Activated CD8-positive, alpha-beta T cell treated with anti-CD3 and anti-CD28 coated beads for 36 hours (primary cell): ENCODE measurements around the gene ZNF366. TPM values are rescaled to one million over a fixed set of nuclear protein-coding genes. Genes with fewer than 3 reads are reported as not detected.

ENCODE experiments used
- ATAC-seq: fragments of 200-7000 bp; cut with Tn5 transposase; one replicate; pipeline ENCODE4 v1.10.0; 2021; ENCODE audit warnings: mild to moderate bottlenecking, moderate library complexity
- CTCF ChIA-PET: fragments of 350-600 bp; sonication (Branson Sonifier 250); formaldehyde crosslinking; loops from one replicate; lab custom pipeline; 2021; ENCODE audit warnings: antibody characterized with exemption; lab: Charles Lee
- POLR2A ChIA-PET: fragments of 350-600 bp; sonication (Branson Sonifier 250); formaldehyde crosslinking; loops from one replicate; lab custom pipeline; 2021; ENCODE audit warnings: antibody characterized with exemption; lab: Charles Lee
- DNase-seq: peaks from one replicate; pipeline ENCODE4 v3.0.0-alpha.2; 2020
- H3K27ac Mint-ChIP-seq: one replicate; pipeline ENCODE4 v1.8.0; 2021; ENCODE audit warnings: mild to moderate bottlenecking, mixed read lengths
- H3K27me3 Mint-ChIP-seq: one replicate; pipeline ENCODE4 v1.8.0; 2021; ENCODE audit warnings: mixed read lengths
- H3K36me3 Mint-ChIP-seq: one replicate; pipeline ENCODE4 v1.8.0; 2021; ENCODE audit warnings: low read depth, mixed read lengths
- H3K4me1 Mint-ChIP-seq: one replicate; pipeline ENCODE4 v1.8.0; 2021; ENCODE audit warnings: low read depth, mixed read lengths
- H3K4me3 Mint-ChIP-seq: one replicate; pipeline ENCODE4 v1.8.0; 2021; ENCODE audit warnings: mild to moderate bottlenecking, moderate library complexity, mixed read lengths
- H3K9me3 Mint-ChIP-seq: one replicate; pipeline ENCODE4 v1.8.0; 2021; ENCODE audit warnings: mixed read lengths
- intact Hi-C: fragments of 100-400 bp; cut with micrococcal nuclease; formaldehyde crosslinking; loops from one replicate; pipeline ENCODE4 v1.10.0; 2022
- total RNA-seq, 2 experiments: library from RNA; stranded (reverse); gene quantifications; one replicate each; pipeline ENCODE4 v1.2.3, GENCODE V29; 2021
- TF ChIP-seq, protein P1 (sequence below): fragments of 200-600 bp; IDR thresholded peaks from one replicate; pipeline ENCODE4 v1.8.0; 2022; ENCODE audit warnings: antibody characterized with exemption, mild to moderate bottlenecking

The ZNF366 gene
- total RNA-seq, 2 experiments from 2014 or later, result not detected

DNA sequence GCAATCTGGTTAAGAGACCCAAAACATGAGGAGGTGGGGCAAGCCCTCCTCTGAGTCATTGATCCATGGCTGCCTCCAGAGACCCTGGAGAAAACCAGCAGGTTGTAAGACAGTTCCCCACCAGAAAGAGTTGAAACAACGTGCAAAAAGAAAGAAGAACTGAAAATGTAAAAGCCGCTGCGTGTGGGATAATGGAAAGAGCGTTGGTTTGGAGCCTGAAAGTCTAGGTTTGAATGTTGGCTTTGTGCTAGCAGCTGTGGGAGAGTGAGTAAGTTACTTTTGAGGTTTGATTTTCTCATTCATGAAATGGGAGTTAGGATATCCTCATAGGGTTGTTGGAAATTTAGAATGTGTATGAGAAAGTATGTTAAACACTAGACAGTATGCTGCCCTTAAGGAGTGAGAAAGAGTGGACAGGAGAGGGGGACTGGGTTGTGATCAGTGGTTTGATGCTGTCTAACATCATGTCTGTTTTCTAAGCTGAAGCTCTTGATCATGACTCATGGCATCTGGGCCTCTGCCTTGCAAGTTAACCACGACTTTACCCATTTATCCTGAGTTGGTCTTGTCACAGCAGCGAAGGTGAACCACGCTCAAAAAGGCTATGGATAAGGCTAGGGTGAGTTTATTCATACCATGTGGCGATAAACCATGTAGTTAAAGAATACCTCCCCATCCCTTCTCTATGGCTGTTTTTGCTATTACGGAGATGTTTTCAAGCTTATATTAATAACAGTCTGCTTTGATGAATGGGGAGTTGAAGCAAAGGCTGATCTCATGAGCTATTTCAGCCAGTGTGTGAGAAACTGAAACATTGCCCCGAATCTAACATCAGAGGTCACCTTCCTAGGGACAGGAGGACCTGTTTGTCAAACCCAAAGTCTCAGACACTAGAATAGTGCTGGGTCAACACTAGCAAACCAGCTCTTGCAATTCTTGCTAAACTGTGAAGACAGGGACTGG, 41.3 kb downstream of the ZNF366 start:
- peak; percentile 30 for ATAC-seq
- ChIA-PET CTCF (no interaction called here), POLR2A (interaction anchor here (0.7 to 0.8 kb wide), 3 partner anchors 10 to 1818 kb away, joined by 3 read pairs; no protein-coding TSS in a partner anchor)
- Mint-ChIP-seq H3K4me1 (peaks cover 2% of the 10 kb centered on the region), H3K4me3 (no peak overlapping the region), H3K36me3 (no peaks in the 10 kb centered on the region), H3K9me3 (no peaks in the 10 kb centered on the region), H3K27me3 (peaks cover 3% of the 10 kb centered on the region), H3K27ac (no peak overlapping the region)
- intact Hi-C loops, result no loop called here
- TF ChIP-seq, protein P1, sequence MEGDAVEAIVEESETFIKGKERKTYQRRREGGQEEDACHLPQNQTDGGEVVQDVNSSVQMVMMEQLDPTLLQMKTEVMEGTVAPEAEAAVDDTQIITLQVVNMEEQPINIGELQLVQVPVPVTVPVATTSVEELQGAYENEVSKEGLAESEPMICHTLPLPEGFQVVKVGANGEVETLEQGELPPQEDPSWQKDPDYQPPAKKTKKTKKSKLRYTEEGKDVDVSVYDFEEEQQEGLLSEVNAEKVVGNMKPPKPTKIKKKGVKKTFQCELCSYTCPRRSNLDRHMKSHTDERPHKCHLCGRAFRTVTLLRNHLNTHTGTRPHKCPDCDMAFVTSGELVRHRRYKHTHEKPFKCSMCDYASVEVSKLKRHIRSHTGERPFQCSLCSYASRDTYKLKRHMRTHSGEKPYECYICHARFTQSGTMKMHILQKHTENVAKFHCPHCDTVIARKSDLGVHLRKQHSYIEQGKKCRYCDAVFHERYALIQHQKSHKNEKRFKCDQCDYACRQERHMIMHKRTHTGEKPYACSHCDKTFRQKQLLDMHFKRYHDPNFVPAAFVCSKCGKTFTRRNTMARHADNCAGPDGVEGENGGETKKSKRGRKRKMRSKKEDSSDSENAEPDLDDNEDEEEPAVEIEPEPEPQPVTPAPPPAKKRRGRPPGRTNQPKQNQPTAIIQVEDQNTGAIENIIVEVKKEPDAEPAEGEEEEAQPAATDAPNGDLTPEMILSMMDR, result no peak
- peak; percentile 3 for DNase-seq

DNA sequence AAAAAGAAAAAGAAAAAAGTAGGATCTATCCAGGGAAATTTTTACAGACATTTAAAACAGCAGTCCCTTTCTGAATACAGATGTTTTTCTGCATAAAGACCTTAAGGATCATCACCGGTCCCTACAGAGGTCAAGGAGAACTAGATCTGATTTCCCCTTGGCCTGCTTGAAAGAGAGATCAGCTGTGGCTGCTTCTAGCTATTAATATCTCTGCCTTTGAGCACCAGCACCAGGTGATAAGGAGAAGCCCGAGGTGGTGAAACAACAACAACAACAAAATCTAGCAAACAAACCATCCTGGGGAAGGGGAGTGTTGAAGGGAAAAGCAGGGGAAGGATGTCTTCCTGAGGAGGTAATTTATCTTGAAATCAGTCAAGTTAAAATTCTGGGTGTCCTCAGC, 42.1 kb downstream of the ZNF366 start:
- Mint-ChIP-seq H3K36me3 (no peaks in the 10 kb centered on the region), H3K4me1 (peaks cover 2% of the 10 kb centered on the region), H3K4me3 (no peak overlapping the region), H3K27ac (no peak overlapping the region), H3K27me3 (peaks cover 3% of the 10 kb centered on the region), H3K9me3 (no peaks in the 10 kb centered on the region)
- intact Hi-C loops, result no loop called here
- no peak for ATAC-seq
- POLR2A ChIA-PET, result no interaction called here
- TF ChIP-seq, protein P1, result no peak
- CTCF ChIA-PET, result no interaction called here
- no peak for DNase-seq

DNA sequence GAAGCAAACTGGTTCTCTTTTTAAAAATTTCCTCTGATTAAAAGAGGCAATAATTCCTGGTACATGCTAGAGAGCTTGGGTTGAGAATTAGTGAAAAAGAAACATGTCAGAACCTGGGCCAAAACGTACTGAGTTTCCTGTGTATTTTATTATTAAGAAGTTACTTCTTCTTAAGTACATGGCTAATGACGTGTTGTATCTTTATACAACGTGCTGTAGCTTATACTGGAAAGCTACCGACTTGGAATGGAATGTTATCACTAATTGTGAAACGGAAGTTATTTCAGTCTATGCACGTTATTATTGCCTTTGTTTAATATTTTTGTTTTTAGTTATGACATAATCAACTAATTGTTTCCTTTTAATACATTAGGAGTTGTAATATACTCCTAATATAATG, 43.1 kb downstream of the ZNF366 start:
- peaks cover 3% of the 10 kb centered on the region for H3K27me3 Mint-ChIP-seq
- no peak overlapping the region for H3K4me3 Mint-ChIP-seq

DNA sequence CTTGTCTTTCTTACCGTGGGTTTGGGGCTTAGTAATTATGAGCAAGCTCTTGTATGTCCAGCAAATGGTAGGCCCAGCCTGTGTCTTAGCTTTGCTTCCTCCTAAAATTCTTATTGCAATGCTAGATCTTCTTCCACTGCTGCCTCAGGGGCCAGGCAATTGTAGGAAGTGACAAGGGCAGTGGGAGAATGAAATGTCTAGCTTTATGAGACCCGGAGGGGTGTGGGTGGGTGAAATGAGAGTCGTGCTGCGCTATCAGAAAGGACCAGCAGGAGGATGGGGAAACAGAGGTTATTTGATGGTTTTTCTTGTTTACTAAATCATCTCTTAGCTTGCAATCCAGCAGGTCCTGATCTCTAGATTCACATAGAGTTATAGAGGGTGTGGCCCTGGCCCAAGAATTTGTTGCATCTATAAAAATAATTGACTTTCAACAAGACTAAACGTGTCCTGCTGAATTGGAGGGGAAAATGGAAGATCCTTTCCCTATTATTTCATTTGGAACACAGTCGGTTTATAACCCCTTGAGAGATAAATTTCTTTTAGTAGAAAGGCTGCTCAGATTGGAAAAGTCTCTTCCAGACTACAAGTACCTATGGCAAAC, 43.7 kb downstream of the ZNF366 start:
- no peaks in the 10 kb centered on the region for H3K9me3 Mint-ChIP-seq
- intact Hi-C loops, result no loop called here

More for the DNA sequence above, 43.1 kb downstream of the ZNF366 start:
- CTCF ChIA-PET, result interaction anchor here (1.2 kb wide), 1 partner anchor 25 kb away, joined by 3 read pairs; no protein-coding TSS in a partner anchor
- TF ChIP-seq, protein P1, result no peak
- no peak overlapping the region for H3K27ac Mint-ChIP-seq
- no peak for ATAC-seq
- POLR2A ChIA-PET, result interaction anchor here (1.7 kb wide), 1 partner anchor 13 kb away, joined by 4 read pairs; no protein-coding TSS in a partner anchor
- intact Hi-C loops, result no loop called here
- peaks cover 3% of the 10 kb centered on the region for H3K4me1 Mint-ChIP-seq
- no peaks in the 10 kb centered on the region for H3K36me3 Mint-ChIP-seq
- H3K9me3 Mint-ChIP-seq, result no peaks in the 10 kb centered on the region
- DNase-seq, result no peak

More for the DNA sequence above, 43.7 kb downstream of the ZNF366 start:
- Mint-ChIP-seq H3K27me3 (peaks cover 2% of the 10 kb centered on the region), H3K27ac (no peak overlapping the region), H3K4me3 (no peak overlapping the region), H3K36me3 (no peaks in the 10 kb centered on the region), H3K4me1 (peaks cover 5% of the 10 kb centered on the region)
- TF ChIP-seq, protein P1, result no peak
- CTCF ChIA-PET, result interaction anchor here (0.8 to 1.2 kb wide), 2 partner anchors 18 to 26 kb away, joined by 3 read pairs; no protein-coding TSS in a partner anchor
- DNase-seq (no peak), ATAC-seq (no peak)
- POLR2A ChIA-PET, result interaction anchor here (1.7 kb wide), 1 partner anchor 12 kb away, joined by 4 read pairs; no protein-coding TSS in a partner anchor
